CD4-positive, alpha-beta T cell treated with Interleukin-17A for 4 hours (primary cell): ENCODE measurements around the gene TAF11L9.
"Not testable (repeated sequence)": the region's sequence is repeated elsewhere in the genome, so short reads cannot be mapped to it uniquely, and the experiment has no call there.

Experiments
- DNase-seq: peaks from one replicate; pipeline ENCODE4 v3.0.0-alpha.2; 2020; ENCODE audit warnings: mixed read lengths

Gene TAF11L9

DNA sequence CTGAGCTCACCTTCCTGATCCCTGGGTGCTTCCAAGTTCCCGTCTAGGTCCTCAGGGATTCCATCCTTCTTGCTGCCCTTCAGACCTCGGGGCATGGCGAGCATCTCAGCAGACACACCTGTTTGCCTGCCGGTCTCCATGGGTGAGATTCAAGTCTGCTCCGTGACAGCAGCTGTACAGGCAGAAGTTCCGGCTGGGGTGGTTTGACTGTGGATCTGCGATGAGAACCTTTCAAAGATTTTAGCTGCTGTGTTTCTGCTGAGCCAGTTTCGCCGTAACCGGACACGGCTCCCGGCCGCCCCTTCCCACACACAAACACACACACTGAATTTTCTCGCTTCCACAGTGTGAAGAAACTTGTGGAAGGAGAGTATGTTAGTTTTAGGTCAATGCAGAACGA is at the start of gene TAF11L9:
TSS of gene TAF11L9 (minus strand) at position 140 of the 400 bp plus-strand sequence.
- not testable (repeated sequence) for DNase-seq

GRCh38 chr5:17634160-17634559 is 40.0 kb upstream of the TAF11L9 start, which contains the start of gene TAF11L14:
TSS of gene TAF11L14 (plus strand) at chr5:17634460.
- no peak for DNase-seq

- not testable (repeated sequence) for DNase-seq
Measured at GRCh38 chr5:17631788-17632187, 37.6 kb upstream of the TAF11L9 start, which contains the start of gene TAF11L13. TSS of gene TAF11L13 (plus strand) at chr5:17632088.

DNA sequence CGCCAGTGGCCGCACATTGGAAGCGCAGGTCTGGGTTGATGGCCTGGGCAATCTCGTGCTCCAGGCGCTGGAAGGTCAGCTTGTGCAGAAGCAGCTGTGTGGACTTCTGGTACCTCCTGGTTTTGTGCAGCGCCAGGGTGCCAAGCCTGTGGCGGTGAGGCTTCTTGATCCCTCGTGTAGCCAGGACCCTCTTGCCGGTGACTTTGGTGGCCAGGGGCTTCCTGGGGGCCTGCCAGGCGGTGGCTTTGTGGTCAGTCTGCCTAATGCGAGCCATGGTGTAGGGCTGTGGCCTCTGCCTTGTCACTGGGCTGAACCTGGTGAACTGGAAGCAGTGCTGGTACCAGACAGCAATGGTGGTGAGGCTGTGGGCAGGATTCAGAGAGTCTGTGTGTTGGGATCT is 31.5 kb upstream of the TAF11L9 start:
- no peak for DNase-seq

GRCh38 chr5:17620627-17621026 is 26.4 kb upstream of the TAF11L9 start:
- no peak for DNase-seq

- DNase-seq = no peak
Measured at GRCh38 chr5:17619354-17619753, 25.2 kb upstream of the TAF11L9 start.

DNA sequence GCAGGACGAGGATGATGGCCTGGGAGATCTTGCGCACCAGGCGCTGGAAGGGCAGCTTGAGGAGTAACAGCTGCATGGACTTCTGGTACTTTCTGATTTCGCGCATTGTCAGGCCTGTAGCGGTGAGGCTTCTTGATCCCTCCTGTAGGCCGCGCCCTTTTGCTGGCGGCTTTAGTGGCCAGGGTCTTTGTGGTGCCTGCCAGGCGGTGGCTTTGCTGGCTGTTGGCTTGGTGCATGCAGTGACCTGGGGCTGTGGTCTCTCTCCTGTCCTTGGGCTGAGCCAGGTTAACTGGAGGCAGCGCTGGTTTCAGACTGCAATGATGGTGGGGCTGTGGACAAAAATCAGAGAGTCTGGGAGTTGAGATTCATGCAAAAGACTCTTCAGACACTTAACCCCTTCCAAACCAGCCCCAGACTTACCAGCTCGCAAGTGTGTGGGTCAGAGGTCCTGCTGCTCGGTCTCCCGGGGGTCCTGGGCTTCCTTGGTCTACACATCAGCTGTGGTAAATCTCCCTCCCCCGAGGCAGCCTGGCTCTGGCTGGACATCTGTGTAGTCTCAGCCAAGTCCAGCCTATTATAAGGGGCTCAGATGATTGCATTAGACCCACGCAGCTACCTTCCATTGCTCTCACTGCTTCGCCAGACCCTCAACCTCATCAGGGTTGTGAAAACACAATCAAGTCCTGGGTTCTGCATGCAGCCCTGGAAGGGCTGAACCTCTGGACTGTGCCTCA is 20.8 kb upstream of the TAF11L9 start:
- no peak for DNase-seq

GRCh38 chr5:17610092-17610491 is 15.9 kb upstream of the TAF11L9 start, which contains the start of gene TAF11L12:
TSS of gene TAF11L12 (plus strand) at chr5:17610392.
- not testable (repeated sequence) for DNase-seq

GRCh38 chr5:17607461-17607860 is 13.3 kb upstream of the TAF11L9 start:
- DNase-seq = not testable (repeated sequence)

- no peak for DNase-seq
Measured at GRCh38 chr5:17604951-17605350, 10.8 kb upstream of the TAF11L9 start.

- not testable (repeated sequence) for DNase-seq
Measured at GRCh38 chr5:17603880-17604279, 9.7 kb upstream of the TAF11L9 start, which contains the start of gene TAF11L11. TSS of gene TAF11L11 (plus strand) at chr5:17604183.

DNA sequence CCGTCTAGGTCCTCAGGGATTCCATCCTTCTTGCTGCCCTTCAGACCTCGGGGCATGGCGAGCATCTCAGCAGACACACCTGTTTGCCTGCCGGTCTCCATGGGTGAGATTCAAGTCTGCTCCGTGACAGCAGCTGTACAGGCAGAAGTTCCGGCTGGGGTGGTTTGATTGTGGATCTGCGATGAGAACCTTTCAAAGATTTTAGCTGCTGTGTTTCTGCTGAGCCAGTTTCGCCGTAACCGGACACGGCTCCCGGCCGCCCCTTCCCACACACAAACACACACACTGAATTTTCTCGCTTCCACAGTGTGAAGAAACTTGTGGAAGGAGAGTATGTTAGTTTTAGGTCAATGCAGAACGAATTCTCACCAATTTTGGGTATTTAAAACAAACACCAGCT is 3.5 kb upstream of the TAF11L9 start, which contains the start of gene TAF11L10:
TSS of gene TAF11L10 (minus strand) at position 101 of the 400 bp plus-strand sequence.
- not testable (repeated sequence) for DNase-seq

DNA sequence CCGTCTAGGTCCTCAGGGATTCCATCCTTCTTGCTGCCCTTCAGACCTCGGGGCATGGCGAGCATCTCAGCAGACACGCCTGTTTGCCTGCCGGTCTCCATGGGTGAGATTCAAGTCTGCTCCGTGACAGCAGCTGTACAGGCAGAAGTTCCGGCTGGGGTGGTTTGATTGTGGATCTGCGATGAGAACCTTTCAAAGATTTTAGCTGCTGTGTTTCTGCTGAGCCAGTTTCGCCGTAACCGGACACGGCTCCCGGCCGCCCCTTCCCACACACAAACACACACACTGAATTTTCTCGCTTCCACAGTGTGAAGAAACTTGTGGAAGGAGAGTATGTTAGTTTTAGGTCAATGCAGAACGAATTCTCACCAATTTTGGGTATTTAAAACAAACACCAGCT is 3.3 kb downstream of the TAF11L9 start, which contains the start of gene TAF11L8:
TSS of gene TAF11L8 (minus strand) at position 101 of the 400 bp plus-strand sequence.
- DNase-seq = not testable (repeated sequence)

- not testable (repeated sequence) for DNase-seq
Measured at GRCh38 chr5:17585658-17586057, 8.5 kb downstream of the TAF11L9 start, which contains the start of gene TAF11L7. TSS of gene TAF11L7 (minus strand) at chr5:17585758.
